HG03460 (cell line): ENCODE results near the gene PER2.
"Not testable (repeated sequence)": the region's sequence is repeated elsewhere in the genome, so short reads cannot be mapped to it uniquely, and the experiment has no call there.

ENCODE experiments used
- ATAC-seq: cut with Tn5 transposase; IDR thresholded peaks from one replicate; pipeline ENCODE4 v1.9.1; 2021; ENCODE audit not compliant: unreplicated experiment

PER2 gene

GRCh38 chr2:238289574-238289973 lies 1.2 kb upstream of the PER2 start:
- no peak for ATAC-seq

- ATAC-seq: peak; percentile 87
These were observed 502 bp upstream of the PER2 start for GRCh38 chr2:238288650-238289573.

GRCh38 chr2:238286987-238287736 lies 1.2 kb downstream of the PER2 start:
- ATAC-seq: no peak

- ATAC-seq: no peak
These were observed 1.9 kb downstream of the PER2 start for GRCh38 chr2:238286551-238286950.

- ATAC-seq: no peak
These were observed 2.3 kb downstream of the PER2 start for GRCh38 chr2:238286095-238286494.

- ATAC-seq: no peak
These were observed 2.7 kb downstream of the PER2 start for GRCh38 chr2:238285653-238286082.

GRCh38 chr2:238284802-238285515 lies 3.5 kb downstream of the PER2 start:
- ATAC-seq: no peak

GRCh38 chr2:238282861-238283738 lies 5.3 kb downstream of the PER2 start:
- ATAC-seq: no peak

- no peak for ATAC-seq
These were observed 6.5 kb downstream of the PER2 start for GRCh38 chr2:238281826-238282480.

- no peak for ATAC-seq
These were observed 8.2 kb downstream of the PER2 start for GRCh38 chr2:238280083-238280825.

- no peak for ATAC-seq
These were observed 9.1 kb downstream of the PER2 start for GRCh38 chr2:238279324-238279682.

- no peak for ATAC-seq
These were observed 9.6 kb downstream of the PER2 start for GRCh38 chr2:238278626-238279323.

- no peak for ATAC-seq
These were observed 10.7 kb downstream of the PER2 start for GRCh38 chr2:238277695-238278094.

- ATAC-seq: no peak
These were observed 14.1 kb downstream of the PER2 start for GRCh38 chr2:238274152-238274865.

GRCh38 chr2:238273433-238273832 lies 15.0 kb downstream of the PER2 start:
- ATAC-seq: not testable (repeated sequence)

- ATAC-seq: no peak
These were observed 16.3 kb downstream of the PER2 start for GRCh38 chr2:238272156-238272555.

GRCh38 chr2:238271686-238272085 lies 16.7 kb downstream of the PER2 start:
- ATAC-seq: not testable (repeated sequence)

GRCh38 chr2:238271061-238271554 lies 17.3 kb downstream of the PER2 start:
- ATAC-seq: no peak
